Progenitor cell of endocrine pancreas (in vitro differentiated cells): ENCODE data around the gene DNLZ. TPM values are rescaled to one million over a fixed set of nuclear protein-coding genes. Genes with fewer than 3 reads are reported as not detected.

ENCODE experiments used
- DNase-seq: peaks from one replicate; pipeline ENCODE4 v3.0.0; 2021; ENCODE audit warnings: low spot score; ENCODE audit not compliant: unreplicated experiment
- H3K27ac Mint-ChIP-seq: 2 replicates; pipeline ENCODE4 v1.8.0; 2021; ENCODE audit warnings: mild to moderate bottlenecking, moderate library complexity, mixed read lengths
- H3K27me3 Mint-ChIP-seq: 2 replicates; pipeline ENCODE4 v1.8.0; 2021; ENCODE audit warnings: mixed read lengths
- H3K36me3 Mint-ChIP-seq: 2 replicates; pipeline ENCODE4 v1.8.0; 2022; ENCODE audit warnings: mixed read lengths; ENCODE audit not compliant: insufficient read depth
- H3K4me1 Mint-ChIP-seq: 2 replicates; pipeline ENCODE4 v1.8.0; 2021; ENCODE audit warnings: low read depth, mixed read lengths
- H3K4me3 Mint-ChIP-seq: 2 replicates; pipeline ENCODE4 v1.8.0; 2021; ENCODE audit warnings: low read depth, mild to moderate bottlenecking, moderate library complexity, mixed read lengths
- H3K9me3 Mint-ChIP-seq: 2 replicates; pipeline ENCODE4 v1.8.0; 2021; ENCODE audit warnings: low read depth, mixed read lengths
- total RNA-seq: library from RNA; stranded (reverse); gene quantifications from 2 replicates; pipeline ENCODE4 v1.2.1, GENCODE V29; 2021
- TF ChIP-seq, protein P1 (sequence below): fragments of 200-600 bp; sonication (generic); IDR thresholded peaks from one replicate; pipeline ENCODE4 v1.5.0; 2021; ENCODE audit warnings: antibody characterized with exemption, mild to moderate bottlenecking; ENCODE audit not compliant: unreplicated experiment

Gene DNLZ
- total RNA-seq, 1 donor from 2014 or later = 16.2 TPM

DNA sequence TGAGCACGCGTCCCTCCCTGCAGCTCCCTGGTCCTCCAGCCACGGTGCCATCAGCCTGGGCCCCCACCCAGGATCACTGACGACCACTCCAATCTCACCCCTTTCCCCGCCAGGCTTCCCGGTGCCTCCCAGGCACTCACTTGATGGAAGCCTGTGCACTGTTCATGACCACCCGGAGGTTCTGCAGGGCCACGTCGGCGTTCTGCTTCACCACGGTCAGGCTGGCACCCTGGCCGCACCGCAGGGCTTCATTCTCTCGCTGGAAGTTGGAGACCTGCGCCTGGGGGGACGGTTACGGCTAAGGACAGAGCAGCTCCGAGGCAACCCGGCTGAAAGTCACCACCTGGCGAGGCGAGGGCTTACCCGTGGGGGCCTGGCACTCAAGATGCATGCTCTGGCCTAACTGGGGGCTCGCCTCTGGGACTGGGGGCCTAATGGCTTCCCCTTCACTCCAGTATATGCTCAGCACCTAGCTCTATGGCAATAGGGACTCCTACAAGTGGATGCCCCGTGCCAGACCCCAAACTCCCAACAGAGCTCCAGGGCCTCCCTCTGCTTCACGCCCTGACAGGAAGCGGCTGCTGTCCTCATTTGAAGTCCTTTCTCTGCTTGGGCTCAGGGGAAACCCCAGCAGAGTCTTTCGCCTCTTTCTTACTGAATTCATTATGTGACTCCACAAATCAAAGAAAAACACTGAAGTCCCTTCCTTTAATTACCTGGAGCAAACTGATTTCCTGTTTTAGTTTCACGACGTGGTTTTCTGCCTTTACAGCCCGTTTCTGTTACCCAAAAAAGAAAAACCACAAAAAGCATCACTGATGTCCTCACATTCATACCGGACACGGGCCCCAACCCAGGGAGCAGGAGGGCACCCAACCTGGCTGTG lies 40.6 kb upstream of the DNLZ start:
- Mint-ChIP-seq H3K4me1 (peaks cover 4% of the 10 kb centered on the region), H3K36me3 (peaks cover 12% of the 10 kb centered on the region), H3K9me3 (no peaks in the 10 kb centered on the region), H3K4me3 (no peak overlapping the region), H3K27me3 (no peaks in the 10 kb centered on the region), H3K27ac (no peak overlapping the region)
- no peak for DNase-seq
- TF ChIP-seq, protein P1, sequence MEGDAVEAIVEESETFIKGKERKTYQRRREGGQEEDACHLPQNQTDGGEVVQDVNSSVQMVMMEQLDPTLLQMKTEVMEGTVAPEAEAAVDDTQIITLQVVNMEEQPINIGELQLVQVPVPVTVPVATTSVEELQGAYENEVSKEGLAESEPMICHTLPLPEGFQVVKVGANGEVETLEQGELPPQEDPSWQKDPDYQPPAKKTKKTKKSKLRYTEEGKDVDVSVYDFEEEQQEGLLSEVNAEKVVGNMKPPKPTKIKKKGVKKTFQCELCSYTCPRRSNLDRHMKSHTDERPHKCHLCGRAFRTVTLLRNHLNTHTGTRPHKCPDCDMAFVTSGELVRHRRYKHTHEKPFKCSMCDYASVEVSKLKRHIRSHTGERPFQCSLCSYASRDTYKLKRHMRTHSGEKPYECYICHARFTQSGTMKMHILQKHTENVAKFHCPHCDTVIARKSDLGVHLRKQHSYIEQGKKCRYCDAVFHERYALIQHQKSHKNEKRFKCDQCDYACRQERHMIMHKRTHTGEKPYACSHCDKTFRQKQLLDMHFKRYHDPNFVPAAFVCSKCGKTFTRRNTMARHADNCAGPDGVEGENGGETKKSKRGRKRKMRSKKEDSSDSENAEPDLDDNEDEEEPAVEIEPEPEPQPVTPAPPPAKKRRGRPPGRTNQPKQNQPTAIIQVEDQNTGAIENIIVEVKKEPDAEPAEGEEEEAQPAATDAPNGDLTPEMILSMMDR = no peak

DNA sequence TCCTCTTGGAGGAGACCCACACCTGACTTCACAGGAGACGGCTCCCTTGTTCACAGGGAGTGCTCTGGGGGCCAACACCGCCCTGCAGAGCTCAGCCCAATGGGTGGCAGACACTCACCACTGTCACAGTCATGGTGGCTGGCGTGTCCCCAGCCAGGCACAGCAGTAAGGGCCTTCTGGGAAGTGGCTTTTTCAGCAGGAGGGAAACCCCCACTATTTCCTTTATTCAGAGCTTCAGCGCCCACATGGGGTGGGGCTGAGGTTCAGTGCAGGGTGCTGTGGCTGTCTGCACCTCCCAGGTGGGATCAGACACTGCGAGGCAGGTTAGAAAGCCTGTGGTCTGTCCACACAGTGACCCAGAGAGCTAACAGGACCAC lies 40.0 kb upstream of the DNLZ start:
- Mint-ChIP-seq H3K27me3 (no peaks in the 10 kb centered on the region), H3K4me3 (no peak overlapping the region), H3K9me3 (no peaks in the 10 kb centered on the region), H3K36me3 (peaks cover 8% of the 10 kb centered on the region), H3K4me1 (peaks cover 9% of the 10 kb centered on the region), H3K27ac (no peak overlapping the region)
- TF ChIP-seq, protein P1 = no peak
- no peak for DNase-seq

DNA sequence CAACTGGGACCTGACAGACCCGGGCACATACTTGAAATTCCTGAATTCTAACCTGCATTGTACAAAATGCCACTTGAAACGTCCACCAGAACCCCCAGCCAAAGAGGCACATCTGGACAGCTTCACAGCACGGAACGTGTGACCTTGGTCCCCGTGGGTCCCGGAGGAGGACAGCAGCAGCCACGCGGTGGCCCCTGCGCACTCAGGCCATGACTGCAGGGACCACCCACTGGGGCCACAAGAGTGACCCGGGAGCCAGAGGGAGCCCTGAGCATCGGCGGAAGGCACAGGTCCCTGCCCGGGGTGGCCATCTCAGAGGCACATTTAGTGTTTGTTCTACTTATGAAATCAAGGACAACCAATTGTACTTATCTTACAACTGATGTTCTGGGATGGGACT lies 38.5 kb upstream of the DNLZ start:
- no peak for DNase-seq
- no peak overlapping the region for H3K27ac Mint-ChIP-seq
- H3K9me3 Mint-ChIP-seq = no peaks in the 10 kb centered on the region
- H3K36me3 Mint-ChIP-seq = peaks cover 8% of the 10 kb centered on the region
- H3K4me3 Mint-ChIP-seq = no peak overlapping the region
- peaks cover 10% of the 10 kb centered on the region for H3K4me1 Mint-ChIP-seq
- H3K27me3 Mint-ChIP-seq = no peaks in the 10 kb centered on the region
- TF ChIP-seq, protein P1 = no peak

DNA sequence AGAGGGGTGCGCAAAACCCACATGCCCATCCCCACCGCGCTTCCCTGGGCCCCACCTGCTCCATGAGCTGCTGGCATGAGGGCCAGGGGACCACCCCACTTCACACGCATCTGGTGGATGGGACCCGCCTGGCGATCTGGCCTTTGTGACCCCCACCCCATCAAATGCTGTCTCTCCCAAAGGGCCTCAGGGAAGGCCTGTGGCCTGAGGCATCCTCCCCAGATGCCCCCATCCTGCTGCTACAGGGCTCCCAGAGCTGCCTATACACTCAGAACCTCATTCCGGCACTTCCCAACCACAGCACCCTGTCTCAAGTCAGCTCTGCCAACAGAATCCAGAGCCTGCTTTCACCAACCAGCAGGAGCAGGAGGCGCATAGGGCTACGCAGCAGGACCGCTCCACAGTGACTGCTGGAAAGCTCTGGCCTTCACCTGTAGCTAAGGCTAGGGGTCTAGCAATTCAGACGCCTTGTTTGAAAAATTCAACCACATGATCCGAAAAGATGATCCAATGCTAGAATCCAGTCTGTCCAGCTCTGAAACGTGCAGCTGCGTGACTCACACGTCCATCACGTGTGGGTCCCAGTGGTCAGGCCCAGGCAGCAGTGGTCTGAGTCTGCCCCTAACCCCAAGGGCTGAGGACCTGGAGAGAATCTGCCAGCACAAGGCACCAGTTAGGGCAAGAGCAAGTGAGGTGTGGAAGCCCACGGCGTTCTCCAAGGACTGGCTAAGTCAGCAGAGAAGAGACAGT lies 37.8 kb upstream of the DNLZ start:
- peaks cover 12% of the 10 kb centered on the region for H3K36me3 Mint-ChIP-seq
- H3K4me1 Mint-ChIP-seq = peaks cover 10% of the 10 kb centered on the region
- no peaks in the 10 kb centered on the region for H3K27me3 Mint-ChIP-seq
- H3K4me3 Mint-ChIP-seq = peak overlapping the region; percentile 38
- TF ChIP-seq, protein P1 = no peak
- no peak overlapping the region for H3K27ac Mint-ChIP-seq
- H3K9me3 Mint-ChIP-seq = no peaks in the 10 kb centered on the region
- no peak for DNase-seq

DNA sequence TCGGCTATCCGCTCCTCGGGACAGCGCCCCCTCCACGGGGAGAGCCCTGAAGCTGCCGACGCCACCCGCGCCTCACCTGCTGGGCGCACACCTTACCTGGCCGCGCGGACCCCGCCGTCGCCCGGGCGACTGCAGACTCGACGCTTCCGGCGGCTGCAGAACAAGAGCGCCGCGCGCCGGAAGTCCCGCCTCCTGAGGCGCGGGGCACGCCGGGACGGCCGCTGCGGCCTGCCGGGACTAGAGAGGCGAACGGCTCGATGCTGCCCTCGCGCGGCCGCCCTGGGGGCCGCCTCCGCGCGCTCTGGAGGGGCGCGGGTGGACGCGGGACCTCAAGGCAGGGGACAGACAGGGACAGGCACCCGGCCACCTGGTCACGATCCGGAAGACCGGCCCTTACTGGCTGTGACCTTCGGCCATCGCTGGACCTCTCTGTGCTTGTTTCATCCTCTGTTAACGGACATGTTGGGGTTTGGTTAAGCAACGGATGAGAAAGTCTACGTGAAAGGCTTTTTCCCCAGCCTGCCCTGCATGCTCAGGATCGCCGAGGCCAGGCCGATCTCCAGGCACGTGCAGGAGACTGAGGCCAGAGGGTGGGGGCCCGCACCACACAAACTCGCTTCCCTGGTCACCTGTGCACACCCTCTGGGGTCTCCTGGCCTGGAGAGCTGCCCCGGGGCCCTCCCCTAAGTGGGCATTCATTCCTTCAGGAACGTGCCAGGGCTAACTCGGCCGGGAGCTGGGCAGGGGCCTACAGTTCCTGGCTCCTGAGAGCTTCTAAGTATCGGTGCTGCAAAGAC lies 36.7 kb upstream of the DNLZ start, which contains the start of gene SNAPC4:
SNAPC4 (minus strand) TSS at position 133 of the 797 bp plus-strand sequence. CDS start 1,742 bp downstream, outside the sequence.
- Mint-ChIP-seq H3K9me3 (no peaks in the 10 kb centered on the region), H3K4me3 (peak within 1 kb of the TSS; percentile 86), H3K36me3 (peaks cover 12% of the 10 kb centered on the region), H3K27me3 (no peaks in the 10 kb centered on the region), H3K27ac (peak within 1 kb of the TSS; percentile 95), H3K4me1 (peaks cover 10% of the 10 kb centered on the region)
- TF ChIP-seq, protein P1 = peak; percentile 91
- DNase-seq = peak; percentile 90
